NCI-H748 (cell line): ENCODE results near the gene OR1J2.
"Not testable (repeated sequence)": the region's sequence is repeated elsewhere in the genome, so short reads cannot be mapped to it uniquely, and the experiment has no call there.

Experiments
- DNase-seq: peaks from one replicate; lab custom pipeline; 2025; ENCODE audit not compliant: unreplicated experiment; lab: John Stamatoyannopoulos, UW

The OR1J2 gene, protein sequence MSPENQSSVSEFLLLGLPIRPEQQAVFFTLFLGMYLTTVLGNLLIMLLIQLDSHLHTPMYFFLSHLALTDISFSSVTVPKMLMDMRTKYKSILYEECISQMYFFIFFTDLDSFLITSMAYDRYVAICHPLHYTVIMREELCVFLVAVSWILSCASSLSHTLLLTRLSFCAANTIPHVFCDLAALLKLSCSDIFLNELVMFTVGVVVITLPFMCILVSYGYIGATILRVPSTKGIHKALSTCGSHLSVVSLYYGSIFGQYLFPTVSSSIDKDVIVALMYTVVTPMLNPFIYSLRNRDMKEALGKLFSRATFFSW

DNA sequence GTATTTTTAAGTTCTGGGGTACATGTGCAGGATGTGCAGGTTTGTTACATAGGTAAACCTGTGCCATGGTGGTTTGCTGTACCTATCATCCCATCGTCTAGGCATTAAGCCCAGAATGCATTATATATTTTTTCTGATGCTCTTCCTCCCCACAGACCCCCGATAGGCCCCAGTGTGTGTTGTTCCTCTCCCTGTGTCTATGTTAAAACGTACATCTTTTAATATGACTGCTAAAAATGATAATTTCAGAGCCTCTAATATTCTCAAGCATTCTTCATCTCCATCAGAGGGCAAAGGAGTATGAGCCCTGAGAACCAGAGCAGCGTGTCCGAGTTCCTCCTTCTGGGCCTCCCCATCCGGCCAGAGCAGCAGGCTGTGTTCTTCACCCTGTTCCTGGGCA is at the start of gene OR1J2:
Gene OR1J2, plus strand, starts transcription at position 301 of the 400 bp plus-strand sequence. Its CDS starts 0 bp downstream, at position 301.
- DNase-seq: no peak

DNA sequence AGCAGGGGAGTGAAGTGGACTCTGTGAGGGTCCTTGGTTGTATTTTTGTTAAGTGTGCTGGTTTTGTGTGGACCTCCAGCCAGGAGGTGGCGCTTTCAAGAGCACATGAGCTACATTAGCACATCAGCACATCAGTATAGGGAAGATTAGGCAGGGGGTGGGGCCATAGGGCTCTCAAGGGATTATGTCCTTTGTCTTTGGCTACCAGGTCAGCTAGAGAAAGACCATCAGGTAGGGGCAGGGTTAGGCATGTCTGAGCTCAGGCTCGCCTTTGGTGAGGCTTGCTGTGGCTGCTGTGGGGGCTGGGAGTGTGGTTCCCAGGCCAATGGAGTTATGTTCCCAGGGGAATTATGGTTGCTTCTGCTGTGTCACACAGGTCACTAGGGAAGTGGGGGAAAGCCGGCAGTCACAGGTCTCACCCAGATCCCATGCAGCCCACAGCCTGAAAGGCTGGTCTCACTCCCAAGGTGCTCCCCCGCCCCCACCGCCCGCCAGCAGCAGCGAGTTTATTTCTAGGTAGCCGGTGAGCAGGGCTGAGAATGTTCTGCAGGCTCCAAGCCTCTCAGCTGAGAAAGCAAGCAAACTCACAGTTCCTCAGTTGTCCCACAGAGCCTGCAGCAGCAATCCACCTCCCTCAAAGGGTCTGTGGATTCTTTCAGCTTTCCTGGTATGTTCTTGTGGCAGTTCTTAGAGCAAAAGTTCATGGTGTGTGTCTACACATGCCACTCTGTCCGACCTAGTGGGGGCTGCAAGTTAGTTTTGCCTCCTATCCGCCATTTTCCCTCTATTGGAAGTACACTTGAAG is 46.6 kb upstream of the OR1J2 start:
- DNase-seq: peak; percentile 90

DNA sequence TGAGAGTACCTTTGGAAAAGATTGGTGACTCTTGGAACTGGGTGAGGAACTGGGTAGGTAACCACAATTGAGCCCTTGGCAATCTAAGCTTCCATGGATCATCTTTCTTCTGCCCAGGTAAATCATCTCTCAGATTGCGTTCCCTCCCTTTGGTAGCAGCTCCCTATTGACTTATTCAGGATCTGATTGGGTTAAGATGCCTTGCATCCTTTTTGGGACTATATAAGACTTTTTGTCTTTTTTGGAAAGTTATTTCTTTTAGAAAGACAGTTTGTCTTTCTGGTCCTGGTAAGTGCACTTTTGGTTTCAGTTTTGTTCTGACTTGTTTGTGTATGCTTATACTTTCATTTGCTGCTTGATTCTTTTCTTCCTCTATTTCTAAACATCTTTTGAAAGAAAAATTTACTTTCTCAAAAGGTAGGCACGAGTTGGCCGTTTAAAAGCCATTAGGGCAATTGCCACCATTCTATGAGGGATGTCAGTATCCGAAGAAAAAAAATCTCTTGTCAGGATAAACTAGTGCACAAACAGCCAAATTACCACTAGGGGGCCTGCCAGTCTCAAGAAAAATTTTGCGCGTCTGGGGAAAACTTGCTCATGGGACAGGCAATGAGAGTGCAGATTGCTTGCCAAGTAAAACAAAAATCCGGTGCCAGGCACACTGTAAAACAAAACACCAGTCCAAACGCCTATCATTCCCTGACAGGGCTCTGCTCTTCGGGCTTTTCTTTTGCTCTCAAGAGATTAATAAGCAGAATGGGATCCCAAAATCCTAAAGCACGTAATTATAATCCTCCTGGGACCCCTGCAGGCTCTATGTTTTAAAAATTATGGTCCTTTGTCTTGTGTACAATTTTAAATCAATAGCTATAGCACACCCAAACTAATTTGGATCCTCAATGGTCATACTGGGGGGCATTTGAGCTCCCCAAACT is 45.7 kb upstream of the OR1J2 start:
- peak; percentile 89 for DNase-seq

DNA sequence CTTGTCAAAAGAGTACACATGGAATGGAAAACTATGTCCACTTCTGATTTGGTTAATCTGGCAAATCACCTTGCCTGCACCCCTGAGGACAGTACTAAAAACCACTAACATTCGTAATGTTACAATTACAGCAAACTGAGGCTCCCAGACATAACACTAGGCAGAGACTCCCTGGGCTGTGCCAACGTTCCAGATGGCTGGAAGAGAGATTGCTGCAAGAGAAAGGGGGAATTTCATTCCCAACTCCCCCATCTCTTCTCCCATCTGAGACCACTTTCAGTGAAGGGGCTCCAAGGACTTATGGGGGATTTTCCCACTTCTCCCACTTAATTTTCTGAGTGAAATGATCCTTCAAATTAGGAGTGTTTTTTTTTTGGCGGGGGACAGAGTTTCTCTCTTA is 44.1 kb upstream of the OR1J2 start:
- DNase-seq: no peak

DNA sequence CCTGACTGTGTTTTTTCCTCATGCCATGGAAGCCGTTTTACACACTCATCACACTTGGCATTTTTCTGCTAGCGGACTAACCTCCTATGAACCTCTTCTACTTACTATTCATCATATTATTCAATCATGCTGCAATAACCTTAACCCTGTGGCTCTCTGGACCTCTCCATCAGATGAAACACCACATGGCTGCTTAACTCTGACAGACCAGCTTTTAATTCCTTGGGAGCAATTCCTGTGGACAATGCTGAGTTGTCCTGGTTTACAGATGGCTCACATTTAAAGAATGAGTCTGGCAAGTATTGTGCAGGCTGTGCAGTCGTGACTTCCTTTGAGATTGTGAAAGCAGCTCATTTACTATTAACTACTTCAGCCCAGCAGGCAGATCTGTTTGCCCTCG is 41.9 kb upstream of the OR1J2 start:
- DNase-seq: no peak

DNA sequence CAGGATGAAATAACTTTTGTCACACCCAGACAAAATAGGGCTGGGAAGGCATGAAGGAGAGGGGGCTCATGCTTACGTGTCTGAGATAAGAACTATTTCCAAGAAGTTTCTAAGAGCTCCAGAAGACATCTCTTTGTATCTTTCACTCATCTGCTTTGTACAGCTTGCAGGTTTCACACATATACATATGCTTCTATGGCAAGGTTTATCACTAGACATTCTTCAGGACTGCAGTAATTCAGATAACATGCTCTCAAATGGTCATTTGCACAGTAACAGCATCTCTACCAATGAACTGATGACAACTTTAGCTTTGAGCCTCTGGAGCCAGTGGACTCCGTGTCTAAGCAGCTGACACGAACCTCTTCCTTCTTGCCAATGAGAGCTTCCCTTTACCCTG is 36.0 kb upstream of the OR1J2 start:
- DNase-seq: no peak

DNA sequence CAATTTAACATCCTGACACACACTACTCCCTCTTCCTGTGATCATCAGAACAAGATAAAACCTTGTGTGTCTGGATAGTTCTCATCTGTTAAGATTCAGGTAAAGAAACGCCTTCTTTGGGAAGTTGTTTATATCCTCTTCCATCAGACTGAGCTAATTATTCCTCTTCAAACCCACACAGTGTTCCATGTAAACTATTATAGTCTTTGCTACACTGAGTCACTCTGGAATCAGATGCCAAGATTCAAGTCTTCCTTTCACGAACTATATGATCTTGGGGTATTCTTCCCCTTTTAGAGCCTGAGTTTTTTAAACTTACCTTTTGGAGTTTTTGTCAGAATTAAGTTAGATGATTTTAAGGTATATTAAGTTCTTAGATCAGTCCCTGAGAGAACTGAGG is 34.9 kb upstream of the OR1J2 start:
- no peak for DNase-seq

DNA sequence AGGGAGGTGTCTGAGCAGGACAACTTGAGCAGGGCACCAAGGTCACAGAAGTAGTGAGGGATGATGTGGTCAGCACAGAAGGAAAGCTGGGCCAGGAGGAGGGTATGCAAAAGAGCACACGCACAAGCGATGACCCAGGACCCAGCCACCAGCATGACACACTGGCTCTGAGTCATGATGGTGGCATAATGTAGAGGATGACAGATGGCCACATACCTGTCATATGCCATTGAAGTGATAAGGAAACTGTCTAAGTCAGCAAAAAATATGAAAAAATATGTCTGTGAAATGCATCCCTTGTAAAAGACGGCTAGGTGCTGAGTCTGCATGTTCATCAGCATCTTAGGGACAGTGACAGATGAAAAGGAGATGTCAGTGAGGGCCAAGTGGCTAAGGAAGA is 33.3 kb upstream of the OR1J2 start:
- DNase-seq: no peak

DNA sequence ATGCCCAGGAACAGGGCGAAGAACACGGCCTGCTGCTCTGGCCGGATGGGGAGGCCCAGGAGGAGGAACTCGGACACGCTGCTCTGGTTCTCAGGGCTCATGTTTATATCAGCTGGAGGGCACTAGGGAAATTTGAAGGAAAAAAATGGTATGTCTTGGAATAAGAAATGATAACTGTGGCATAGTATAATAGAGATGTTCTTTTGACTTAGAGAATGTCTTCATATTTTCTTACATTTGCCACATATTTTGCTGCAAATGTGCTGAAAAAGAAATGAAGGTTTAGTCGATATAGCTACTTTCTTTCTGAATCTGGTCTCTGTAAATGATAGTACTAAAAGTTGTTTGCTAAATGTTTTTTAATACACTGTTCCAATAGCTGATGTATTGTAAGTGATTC is 32.8 kb upstream of the OR1J2 start, which contains the start of gene OR1J1:
Gene OR1J1, minus strand, starts transcription at position 101 of the 400 bp plus-strand sequence. Its CDS starts 0 bp downstream, at position 101.
- no peak for DNase-seq

DNA sequence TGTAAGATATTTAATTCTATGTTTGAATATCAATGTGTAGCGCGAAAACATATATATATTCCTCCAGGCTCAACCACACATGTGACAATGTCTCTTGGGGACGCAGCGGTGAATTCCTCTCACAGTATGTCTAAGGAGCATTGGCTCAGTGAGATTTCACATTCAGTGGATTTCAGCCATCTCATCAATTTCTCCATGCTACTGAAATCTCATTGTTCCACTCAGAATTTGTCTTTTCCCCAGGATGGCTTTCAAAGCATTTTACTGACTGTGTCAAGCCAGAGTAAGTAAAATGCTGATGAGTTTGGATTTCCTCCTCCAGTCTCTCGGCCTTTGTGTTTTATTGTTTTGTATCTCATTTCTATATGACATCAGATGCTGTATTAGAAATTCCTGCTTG is 31.5 kb upstream of the OR1J2 start:
- no peak for DNase-seq

DNA sequence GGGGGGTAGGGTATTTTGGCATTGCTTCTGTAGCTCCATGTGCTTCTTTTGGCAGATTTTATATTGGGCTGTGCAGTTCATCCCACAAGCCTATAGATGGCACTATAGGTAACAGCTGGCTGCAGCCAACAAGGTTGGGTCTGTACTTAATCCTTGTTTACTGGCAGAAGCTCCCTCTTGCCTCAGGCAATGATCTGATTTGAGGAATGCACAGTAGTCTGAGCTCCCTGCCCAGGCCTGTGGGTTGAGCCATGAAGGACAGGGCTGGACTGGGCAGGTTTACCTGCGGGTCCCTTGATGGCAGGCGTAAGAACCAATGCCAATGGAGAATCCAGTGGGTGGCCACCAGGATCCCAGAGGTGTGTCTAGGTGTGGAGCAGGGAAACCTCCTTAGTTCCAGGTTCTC is 11.7 kb upstream of the OR1J2 start:
- DNase-seq: peak; percentile 83

DNA sequence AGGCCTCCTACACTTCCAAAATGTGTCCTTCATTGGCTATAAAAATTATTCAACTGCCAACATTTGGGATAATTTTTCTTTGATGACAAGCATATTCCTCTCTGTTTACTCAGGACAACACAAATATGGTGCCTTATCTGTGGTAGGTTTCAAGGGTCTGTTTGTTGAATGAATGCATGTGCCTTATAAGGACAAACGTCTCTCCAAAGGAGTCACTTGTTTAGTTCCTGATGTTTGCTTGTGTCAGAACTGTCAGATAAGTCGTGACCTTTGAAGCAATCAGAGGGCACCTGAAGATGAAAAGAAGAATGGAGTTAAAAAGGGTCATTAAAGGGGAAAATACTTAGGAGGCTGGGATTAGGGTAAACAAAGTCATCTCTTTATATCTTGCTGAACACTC is 3.6 kb upstream of the OR1J2 start:
- DNase-seq: no peak

DNA sequence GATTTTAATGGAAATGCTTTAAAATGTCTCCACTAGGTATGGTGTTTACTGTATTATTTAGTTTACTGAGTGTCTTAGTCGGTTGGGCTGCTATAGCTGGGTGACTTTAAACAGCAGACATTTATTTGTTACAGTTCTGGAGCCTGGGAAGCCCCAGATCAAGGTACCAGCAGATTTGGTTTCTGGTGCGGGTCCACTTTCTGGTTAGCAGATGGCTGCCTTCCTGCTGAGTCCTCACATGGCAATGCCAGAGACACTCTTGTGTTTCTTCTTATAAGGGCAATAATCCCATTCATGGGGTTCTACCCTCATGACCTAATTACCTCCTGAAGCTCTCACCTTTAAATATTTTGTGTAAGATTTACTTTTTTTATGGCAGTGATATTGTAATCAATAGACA is 7.6 kb downstream of the OR1J2 start:
- DNase-seq: no peak

DNA sequence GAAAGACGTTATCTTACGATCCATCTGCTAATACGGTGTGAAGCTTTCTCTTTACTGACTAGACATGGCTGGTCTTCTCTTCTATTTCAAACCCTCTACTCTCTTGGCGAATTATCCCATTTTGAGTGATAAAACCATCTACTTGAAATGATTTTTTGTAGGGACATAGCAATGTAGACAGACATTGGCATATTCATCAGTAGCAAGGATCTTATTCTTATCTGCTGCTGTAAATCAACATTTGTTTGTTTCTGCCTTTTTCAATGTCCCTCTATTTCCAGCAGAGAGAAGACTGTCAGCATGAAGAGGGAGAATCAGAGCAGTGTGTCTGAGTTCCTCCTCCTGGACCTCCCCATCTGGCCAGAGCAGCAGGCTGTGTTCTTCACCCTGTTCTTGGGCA is 8.2 kb downstream of the OR1J2 start, which contains the start of gene OR1J4:
Gene OR1J4, plus strand, starts transcription at position 301 of the 400 bp plus-strand sequence. Its CDS starts 0 bp downstream, at position 301.
- DNase-seq: no peak

DNA sequence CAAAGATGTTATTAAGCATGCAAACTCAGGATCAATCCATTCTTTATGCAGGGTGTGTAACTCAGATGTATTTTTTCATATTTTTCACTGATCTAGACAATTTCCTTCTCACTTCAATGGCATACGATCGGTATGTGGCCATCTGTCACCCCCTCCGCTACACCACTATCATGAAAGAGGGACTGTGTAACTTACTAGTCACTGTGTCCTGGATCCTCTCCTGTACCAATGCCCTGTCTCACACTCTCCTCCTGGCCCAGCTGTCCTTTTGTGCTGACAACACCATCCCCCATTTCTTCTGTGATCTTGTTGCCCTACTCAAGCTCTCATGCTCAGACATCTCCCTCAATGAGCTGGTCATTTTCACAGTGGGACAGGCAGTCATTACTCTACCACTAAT is 8.8 kb downstream of the OR1J2 start:
- DNase-seq: no peak

DNA sequence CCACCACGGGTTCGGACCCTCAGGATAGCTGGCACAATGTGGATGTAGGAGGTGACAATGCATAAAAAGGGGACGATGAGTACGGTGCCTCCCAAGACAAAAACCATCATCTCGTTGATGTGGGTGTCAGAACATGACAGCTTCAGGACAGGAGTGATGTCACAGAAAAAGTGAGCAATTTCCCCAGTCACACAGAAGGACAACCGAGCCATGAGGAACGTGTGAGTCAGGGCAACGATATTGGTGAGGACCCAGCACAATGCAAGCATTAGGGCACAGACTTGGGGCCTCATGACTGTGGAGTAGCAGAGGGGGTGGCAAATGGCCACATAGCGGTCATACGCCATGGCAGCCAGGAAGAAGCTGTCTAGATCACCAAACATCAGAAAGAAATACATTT is 16.0 kb downstream of the OR1J2 start:
- DNase-seq: no peak

DNA sequence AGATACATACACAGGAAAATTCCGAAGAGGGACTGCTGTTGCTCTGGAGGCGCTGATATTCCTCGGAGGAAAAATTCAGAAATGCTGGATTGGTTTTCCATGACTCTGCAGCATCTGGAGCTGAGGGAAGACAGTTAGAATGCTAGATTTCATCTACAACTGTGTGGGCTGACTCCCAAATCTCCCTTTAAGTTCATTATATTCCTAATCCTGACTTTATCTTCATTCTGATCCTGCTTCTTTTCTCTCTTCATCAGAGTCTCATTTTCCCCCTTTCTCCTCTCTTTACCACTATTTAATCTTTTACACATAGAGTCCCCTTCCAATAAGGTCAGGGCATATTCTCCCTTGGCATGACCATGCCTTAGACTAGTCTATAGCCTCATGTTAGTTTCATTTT is 16.6 kb downstream of the OR1J2 start, which contains the start of gene OR1N1:
Gene OR1N1, minus strand, starts transcription at position 101 of the 400 bp plus-strand sequence. Its CDS starts 0 bp downstream, at position 101.
- DNase-seq: no peak

DNA sequence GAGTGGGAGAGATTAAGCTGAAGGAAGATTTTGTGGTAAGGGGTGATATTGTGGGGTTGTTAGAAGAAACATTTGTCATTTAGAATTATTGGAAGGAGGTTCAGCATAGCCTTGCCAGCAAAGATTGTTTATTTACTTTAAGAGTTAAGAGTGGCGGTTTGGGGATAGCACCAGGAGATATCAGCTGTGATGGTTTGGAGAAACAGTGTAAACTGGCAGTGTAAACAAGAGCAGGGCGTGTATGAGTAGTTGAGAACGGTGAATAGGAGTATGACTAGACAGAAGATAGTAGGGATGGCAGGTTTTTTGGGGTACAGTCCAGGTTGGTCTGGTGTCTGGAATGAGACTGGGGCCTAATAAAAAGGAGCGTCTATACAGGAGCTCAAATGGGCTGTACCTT is 20.6 kb downstream of the OR1J2 start:
- DNase-seq: not testable (repeated sequence)

DNA sequence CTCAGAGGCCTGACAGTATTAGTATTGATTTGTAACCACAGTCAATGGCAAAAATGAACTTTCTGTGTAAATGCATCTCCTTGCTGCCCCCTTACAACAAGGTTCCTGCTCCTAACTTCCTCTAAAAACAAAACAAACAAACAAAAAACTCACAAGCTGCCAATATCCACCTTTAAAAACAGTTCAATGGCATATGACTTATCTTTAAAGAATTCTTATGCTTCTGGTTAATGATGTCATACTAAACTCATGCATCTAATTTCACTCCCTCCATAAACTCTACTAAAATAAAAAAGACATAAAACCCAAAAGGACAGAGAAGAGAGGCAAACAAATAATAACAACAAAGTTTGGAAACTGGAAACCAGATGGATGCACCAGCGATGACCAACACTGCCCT is 25.5 kb downstream of the OR1J2 start:
- DNase-seq: no peak

DNA sequence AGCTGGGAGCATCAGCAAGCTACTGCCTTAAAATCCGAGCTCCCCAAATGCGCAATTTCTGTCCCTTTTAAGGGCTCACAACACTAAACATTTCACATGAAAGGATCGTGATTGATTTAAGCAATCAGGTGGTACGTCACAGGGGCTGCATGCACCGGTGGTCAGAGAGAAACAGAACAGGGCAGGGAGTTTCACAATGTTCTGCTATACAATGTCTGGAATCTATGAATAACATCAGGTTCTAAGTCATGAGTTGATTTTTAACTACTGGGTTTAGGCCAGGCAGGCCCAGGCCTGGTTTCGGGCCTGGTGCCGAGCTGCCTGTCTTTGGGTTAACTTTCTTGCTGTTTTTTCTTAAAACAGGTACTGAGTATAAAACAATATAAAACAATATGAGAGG is 26.5 kb downstream of the OR1J2 start:
- DNase-seq: not testable (repeated sequence)

DNA sequence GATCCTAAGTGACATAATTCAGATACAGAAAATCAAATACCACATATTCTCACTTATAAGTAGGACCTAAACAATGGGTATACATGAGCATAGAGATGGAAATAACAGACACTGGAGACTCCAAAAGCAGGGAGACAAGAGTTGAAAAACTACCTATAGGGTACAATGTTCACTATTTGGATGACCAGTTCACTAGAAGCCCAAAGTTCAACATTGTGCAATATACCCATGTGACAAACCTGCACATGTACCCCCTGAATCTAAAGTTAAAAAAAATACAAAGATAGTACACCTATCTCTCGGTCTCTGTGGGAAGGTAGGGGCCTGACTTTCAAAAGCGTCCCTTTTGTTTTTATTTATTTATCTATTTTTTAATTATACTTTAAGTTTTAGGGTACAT is 28.2 kb downstream of the OR1J2 start:
- no peak for DNase-seq
